Measurements from ENCODE around the gene DGKG. TPM values are rescaled to one million over a fixed set of nuclear protein-coding genes. Genes with fewer than 3 reads are reported as not detected.

DGKG gene
- total and polyA plus RNA-seq, 2 of the 8 experiments (the other 6 are each of a cell fraction or from before 2014, with no cell fraction given) = 0.30 to 0.48 TPM

DNA sequence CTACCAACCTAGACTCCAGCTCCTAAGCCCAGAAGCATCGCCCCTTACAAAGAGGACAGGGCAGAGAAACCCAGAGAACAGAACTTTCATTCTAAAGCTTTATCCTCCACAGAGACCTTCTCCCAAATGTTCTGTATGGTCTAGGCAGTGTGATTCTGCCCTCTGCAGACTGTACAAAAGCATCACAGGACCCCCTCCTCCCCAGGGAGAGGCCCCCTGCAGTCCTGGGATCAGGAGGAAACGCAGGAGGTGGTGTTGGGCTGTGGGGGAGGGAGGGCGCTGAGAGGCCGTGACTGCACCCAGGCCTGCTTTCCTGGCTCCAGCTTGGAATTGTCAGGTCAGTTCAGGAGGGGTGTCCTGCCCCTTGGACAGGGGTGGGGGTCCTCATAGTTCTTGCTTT is 101.3 kb downstream of the DGKG start:
- no peak overlapping the region for H3K14ac ChIP-seq (ENCODE audit: insufficient read length)
- H4K5ac ChIP-seq (ENCODE audit: insufficient read length, low read depth, low read length) = no peak overlapping the region
- H3K4ac ChIP-seq (replicated peaks; ENCODE audit: insufficient read length, low read depth, low read length) = no peak overlapping the region
- H2BK12ac ChIP-seq (ENCODE audit: low read depth, low read length) = no peak overlapping the region
- H2AFZ ChIP-seq (ENCODE audit: low read length) = no peak overlapping the region
- H2BK15ac ChIP-seq (ENCODE audit: low read length) = no peak overlapping the region
- no peaks in the 10 kb centered on the region; a peak in 2 of 7 replicates for H3K27me3 ChIP-seq (replicated peaks in 1 of 4; ENCODE audit: control insufficient read depth in 3 of 4, extremely low read depth in 1 of 4, insufficient read depth in 3 of 4, low read length in 3 of 4)
- no peaks in the 10 kb centered on the region for H3K9me3 ChIP-seq (ENCODE audit: insufficient read depth in 2 of 2, low read depth in 1 of 2, low read length in 1 of 2)
- no peak overlapping the region for H2BK20ac ChIP-seq (ENCODE audit: low read length)
- no peaks in the 10 kb centered on the region for H3K79me2 ChIP-seq (ENCODE audit: control insufficient read depth in 1 of 2, insufficient read depth in 2 of 2, low read length in 2 of 2)
- H3K18ac ChIP-seq (ENCODE audit: extremely low read depth, low read length) = no peak overlapping the region
- POLR2A ChIA-PET (ENCODE audit: partially characterized antibody) = no interaction called here
- no peak overlapping the region for H4K91ac ChIP-seq (replicated peaks; ENCODE audit: insufficient read length, low read length)
- H3K9ac ChIP-seq (replicated peaks in 1 of 4; ENCODE audit: extremely low read depth in 1 of 4, low read depth in 3 of 4, low read length in 3 of 4) = no peak overlapping the region
- no peaks in the 10 kb centered on the region for H4K20me1 ChIP-seq (replicated peaks in 1 of 2; ENCODE audit: control insufficient read depth in 1 of 2, insufficient read depth in 2 of 2, low read length in 2 of 2)
- peaks cover 0 to 8% (median 4%) of the 10 kb centered on the region in 4 experiments; a peak in 3 of 7 replicates for H3K4me1 ChIP-seq (replicated peaks in 1 of 4; ENCODE audit: control insufficient read depth in 3 of 4, insufficient read depth in 4 of 4, low read length in 3 of 4)
- H3K56ac ChIP-seq (replicated peaks; ENCODE audit: insufficient read length, low read depth, low read length) = no peak overlapping the region
- H4K8ac ChIP-seq (ENCODE audit: extremely low read depth, insufficient read depth, low read length) = no peak overlapping the region
- H3K4me2 ChIP-seq (ENCODE audit: insufficient read depth in 1 of 2, low read depth in 2 of 2, low read length in 2 of 2) = no peak overlapping the region
- H3K23ac ChIP-seq (ENCODE audit: insufficient read length) = no peak overlapping the region
- CTCF ChIA-PET (ENCODE audit: partially characterized antibody) = interaction anchor here (0.6 to 12.2 kb wide), 27 partner anchors 9 to 317 kb away, joined by 3 to 156 read pairs (median 5); no protein-coding TSS in a partner anchor
- 56% methylated on average over 4 of the region's 4 CpGs; no CpG with 5 or more reads in 1 of the 2 experiments for WGBS, 2 experiments (ENCODE audit: extremely low coverage in 1 of 2, insufficient coverage in 1 of 2, insufficient read length in 1 of 2, insufficient replicate concordance in 2 of 2, low coverage in 1 of 2, low lambda C conversion rate in 2 of 2, missing lambda C conversion rate in 1 of 2)
- H3K23me2 ChIP-seq (ENCODE audit: low read depth, low read length) = no peaks in the 10 kb centered on the region
- FAIRE-seq = no peak
- no peak for DNase-seq (ENCODE audit: low read depth in 1 of 2, low spot score in 2 of 2)
- H2AK5ac ChIP-seq (ENCODE audit: low read depth, low read length) = no peak overlapping the region
- no peaks in the 10 kb centered on the region for H3K79me1 ChIP-seq (ENCODE audit: low read depth, low read length)
- no peak overlapping the region for H2BK5ac ChIP-seq (ENCODE audit: low read depth, low read length)
- TF ChIP-seq, protein P1, sequence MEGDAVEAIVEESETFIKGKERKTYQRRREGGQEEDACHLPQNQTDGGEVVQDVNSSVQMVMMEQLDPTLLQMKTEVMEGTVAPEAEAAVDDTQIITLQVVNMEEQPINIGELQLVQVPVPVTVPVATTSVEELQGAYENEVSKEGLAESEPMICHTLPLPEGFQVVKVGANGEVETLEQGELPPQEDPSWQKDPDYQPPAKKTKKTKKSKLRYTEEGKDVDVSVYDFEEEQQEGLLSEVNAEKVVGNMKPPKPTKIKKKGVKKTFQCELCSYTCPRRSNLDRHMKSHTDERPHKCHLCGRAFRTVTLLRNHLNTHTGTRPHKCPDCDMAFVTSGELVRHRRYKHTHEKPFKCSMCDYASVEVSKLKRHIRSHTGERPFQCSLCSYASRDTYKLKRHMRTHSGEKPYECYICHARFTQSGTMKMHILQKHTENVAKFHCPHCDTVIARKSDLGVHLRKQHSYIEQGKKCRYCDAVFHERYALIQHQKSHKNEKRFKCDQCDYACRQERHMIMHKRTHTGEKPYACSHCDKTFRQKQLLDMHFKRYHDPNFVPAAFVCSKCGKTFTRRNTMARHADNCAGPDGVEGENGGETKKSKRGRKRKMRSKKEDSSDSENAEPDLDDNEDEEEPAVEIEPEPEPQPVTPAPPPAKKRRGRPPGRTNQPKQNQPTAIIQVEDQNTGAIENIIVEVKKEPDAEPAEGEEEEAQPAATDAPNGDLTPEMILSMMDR (IDR thresholded peaks at IDR 0.05; ENCODE audit: control extremely low read depth in 1 of 3, insufficient read depth in 1 of 3, low read depth in 1 of 3, low read length in 3 of 3) = 0 out of 4 replicates have a peak, but pooled peaks of 1 of the 3 experiments have one; percentile 6
- 0 out of 4 replicates have a peak, but pooled peaks have one; percentile 3 for TF ChIP-seq RAD21 (IDR thresholded peaks at IDR 0.05 in 1 of 2, conservative IDR thresholded peaks at IDR 0.05 in 1 of 2; ENCODE audit: low read depth in 2 of 2, low read length in 2 of 2)
- TF ChIP-seq CBX8 (IDR thresholded peaks at IDR 0.05; ENCODE audit: borderline replicate concordance, low read depth, low read length) = no peak
- H3K36me3 ChIP-seq (ENCODE audit: control insufficient read depth in 2 of 4, insufficient read depth in 4 of 4, low read length in 3 of 4) = no peaks in the 10 kb centered on the region
- no peak overlapping the region for H3K4me3 ChIP-seq (ENCODE audit: extremely low read depth in 1 of 4, insufficient read depth in 2 of 4, low read depth in 3 of 4, low read length in 4 of 4)
- no peak overlapping the region for H3K27ac ChIP-seq (ENCODE audit: low read depth, low read length)
- H2BK120ac ChIP-seq (replicated peaks; ENCODE audit: low read depth, low read length) = no peak overlapping the region
